Activated naive CD4-positive, alpha-beta T cell treated with anti-CD3 and anti-CD28 coated beads, Interleukin-2, amount 50 U/mL, for 24 hours (primary cell): Measurements from ENCODE around the gene OVAAL.

Source experiments
- H3K27ac Mint-ChIP-seq: one replicate; pipeline ENCODE4 v1.8.0; 2021; ENCODE audit warnings: mild to moderate bottlenecking, mixed read lengths
- H3K27me3 Mint-ChIP-seq: one replicate; pipeline ENCODE4 v1.8.0; 2021; ENCODE audit warnings: mixed read lengths
- H3K36me3 Mint-ChIP-seq: one replicate; pipeline ENCODE4 v1.8.0; 2021; ENCODE audit warnings: mixed read lengths
- H3K4me1 Mint-ChIP-seq: one replicate; pipeline ENCODE4 v1.8.0; 2021; ENCODE audit warnings: mixed read lengths
- H3K4me3 Mint-ChIP-seq: one replicate; pipeline ENCODE4 v1.8.0; 2021; ENCODE audit warnings: mild to moderate bottlenecking, mixed read lengths
- H3K9me3 Mint-ChIP-seq: one replicate; pipeline ENCODE4 v1.8.0; 2021; ENCODE audit warnings: mixed read lengths

Gene OVAAL

DNA sequence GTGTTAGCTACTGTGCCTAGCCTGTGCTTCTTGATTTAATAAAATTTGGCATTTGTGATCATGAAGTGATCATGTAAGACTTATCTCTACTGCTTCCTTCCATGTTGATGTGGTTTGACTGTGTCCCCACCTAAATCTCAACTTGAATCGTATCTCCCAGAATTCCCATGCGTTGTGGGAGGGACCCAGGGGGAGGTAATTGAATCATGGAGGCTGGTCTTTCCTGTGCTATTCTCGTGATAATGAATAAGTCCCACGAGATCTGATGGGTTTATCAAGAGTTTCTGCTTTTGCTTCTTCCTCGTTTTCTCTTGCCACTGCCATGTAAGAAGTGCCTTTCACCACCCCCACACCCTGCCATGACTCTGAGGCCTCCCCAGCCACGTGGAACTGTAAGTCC lies at the start of gene OVAAL:
OVAAL (plus strand) TSS at position 301 of the 400 bp plus-strand sequence.
- Mint-ChIP-seq H3K4me1 (no peaks in the 10 kb centered on the region), H3K27ac (no peak within 1 kb of the TSS), H3K4me3 (no peak within 1 kb of the TSS), H3K36me3 (no peaks in the 10 kb centered on the region), H3K9me3 (no peaks in the 10 kb centered on the region), H3K27me3 (peaks cover 4% of the 10 kb centered on the region)

GRCh38 chr1:180510882-180511281 lies 47.9 kb upstream of the OVAAL start:
- H3K9me3 Mint-ChIP-seq: no peaks in the 10 kb centered on the region
- H3K4me1 Mint-ChIP-seq: peaks cover 5% of the 10 kb centered on the region
- H3K36me3 Mint-ChIP-seq: no peaks in the 10 kb centered on the region
- no peak overlapping the region for H3K4me3 Mint-ChIP-seq
- H3K27me3 Mint-ChIP-seq: peaks cover 2% of the 10 kb centered on the region
- H3K27ac Mint-ChIP-seq: no peak overlapping the region

- Mint-ChIP-seq H3K4me1 (no peaks in the 10 kb centered on the region), H3K27me3 (peaks cover 2% of the 10 kb centered on the region), H3K9me3 (no peaks in the 10 kb centered on the region), H3K36me3 (no peaks in the 10 kb centered on the region), H3K4me3 (no peak overlapping the region), H3K27ac (no peak overlapping the region)
Observed at GRCh38 chr1:180513531-180513930, 45.2 kb upstream of the OVAAL start.

DNA sequence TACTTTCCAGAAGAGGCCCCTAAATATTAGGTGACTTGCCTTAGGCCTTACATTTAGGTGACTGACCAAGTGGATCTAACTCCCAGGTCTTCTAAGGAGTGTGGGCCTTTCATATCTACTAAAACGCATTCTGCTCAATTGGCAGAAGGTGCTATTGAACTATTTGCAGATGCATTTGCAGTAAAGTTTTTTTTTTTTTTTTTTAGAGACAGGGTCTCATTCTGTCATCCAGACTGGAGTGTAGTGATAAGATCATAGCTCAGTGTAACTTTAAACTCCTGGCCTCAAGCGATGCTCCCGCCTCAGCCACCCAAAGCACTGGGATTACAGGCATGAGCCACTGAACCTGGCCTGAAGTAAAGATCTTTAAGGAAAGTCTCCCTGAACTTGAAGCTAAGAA lies 43.4 kb upstream of the OVAAL start:
- peaks cover 2% of the 10 kb centered on the region for H3K27me3 Mint-ChIP-seq
- no peak overlapping the region for H3K27ac Mint-ChIP-seq
- no peak overlapping the region for H3K4me3 Mint-ChIP-seq
- H3K36me3 Mint-ChIP-seq: no peaks in the 10 kb centered on the region
- no peaks in the 10 kb centered on the region for H3K4me1 Mint-ChIP-seq
- H3K9me3 Mint-ChIP-seq: no peaks in the 10 kb centered on the region

- H3K27me3 Mint-ChIP-seq: peaks cover 2% of the 10 kb centered on the region
- no peak overlapping the region for H3K27ac Mint-ChIP-seq
- H3K4me3 Mint-ChIP-seq: no peak overlapping the region
- no peaks in the 10 kb centered on the region for H3K4me1 Mint-ChIP-seq
- no peaks in the 10 kb centered on the region for H3K36me3 Mint-ChIP-seq
- no peaks in the 10 kb centered on the region for H3K9me3 Mint-ChIP-seq
Observed at GRCh38 chr1:180515857-180516388, 42.8 kb upstream of the OVAAL start.

GRCh38 chr1:180519846-180520245 lies 38.9 kb upstream of the OVAAL start:
- H3K36me3 Mint-ChIP-seq: no peaks in the 10 kb centered on the region
- no peak overlapping the region for H3K4me3 Mint-ChIP-seq
- no peaks in the 10 kb centered on the region for H3K9me3 Mint-ChIP-seq
- H3K27ac Mint-ChIP-seq: no peak overlapping the region
- no peaks in the 10 kb centered on the region for H3K4me1 Mint-ChIP-seq
- no peaks in the 10 kb centered on the region for H3K27me3 Mint-ChIP-seq

GRCh38 chr1:180521474-180522212 lies 37.1 kb upstream of the OVAAL start:
- no peak overlapping the region for H3K27ac Mint-ChIP-seq
- H3K27me3 Mint-ChIP-seq: no peaks in the 10 kb centered on the region
- H3K36me3 Mint-ChIP-seq: no peaks in the 10 kb centered on the region
- H3K4me3 Mint-ChIP-seq: no peak overlapping the region
- no peaks in the 10 kb centered on the region for H3K9me3 Mint-ChIP-seq
- peaks cover 4% of the 10 kb centered on the region for H3K4me1 Mint-ChIP-seq

- no peaks in the 10 kb centered on the region for H3K27me3 Mint-ChIP-seq
- no peaks in the 10 kb centered on the region for H3K9me3 Mint-ChIP-seq
- H3K4me3 Mint-ChIP-seq: no peak overlapping the region
- H3K36me3 Mint-ChIP-seq: no peaks in the 10 kb centered on the region
- peaks cover 4% of the 10 kb centered on the region for H3K4me1 Mint-ChIP-seq
- no peak overlapping the region for H3K27ac Mint-ChIP-seq
Observed at GRCh38 chr1:180522213-180522515, 36.6 kb upstream of the OVAAL start.

GRCh38 chr1:180524160-180524914 lies 34.4 kb upstream of the OVAAL start:
- Mint-ChIP-seq H3K9me3 (no peaks in the 10 kb centered on the region), H3K27me3 (no peaks in the 10 kb centered on the region), H3K36me3 (no peaks in the 10 kb centered on the region), H3K27ac (no peak overlapping the region), H3K4me1 (peaks cover 4% of the 10 kb centered on the region), H3K4me3 (no peak overlapping the region)

- Mint-ChIP-seq H3K9me3 (no peaks in the 10 kb centered on the region), H3K36me3 (no peaks in the 10 kb centered on the region), H3K27ac (no peak overlapping the region), H3K4me1 (peaks cover 4% of the 10 kb centered on the region), H3K27me3 (no peaks in the 10 kb centered on the region), H3K4me3 (no peak overlapping the region)
Observed at GRCh38 chr1:180524915-180525714, 33.6 kb upstream of the OVAAL start.

GRCh38 chr1:180525715-180526039 lies 33.1 kb upstream of the OVAAL start:
- Mint-ChIP-seq H3K4me3 (no peak overlapping the region), H3K36me3 (no peaks in the 10 kb centered on the region), H3K27me3 (no peaks in the 10 kb centered on the region), H3K27ac (no peak overlapping the region), H3K4me1 (peaks cover 4% of the 10 kb centered on the region), H3K9me3 (no peaks in the 10 kb centered on the region)

GRCh38 chr1:180527101-180527669 lies 31.6 kb upstream of the OVAAL start:
- Mint-ChIP-seq H3K4me1 (peaks cover 4% of the 10 kb centered on the region), H3K36me3 (no peaks in the 10 kb centered on the region), H3K27ac (no peak overlapping the region), H3K4me3 (no peak overlapping the region), H3K27me3 (no peaks in the 10 kb centered on the region), H3K9me3 (no peaks in the 10 kb centered on the region)

- H3K36me3 Mint-ChIP-seq: no peaks in the 10 kb centered on the region
- no peaks in the 10 kb centered on the region for H3K9me3 Mint-ChIP-seq
- H3K27me3 Mint-ChIP-seq: no peaks in the 10 kb centered on the region
- peaks cover 4% of the 10 kb centered on the region for H3K4me1 Mint-ChIP-seq
- H3K27ac Mint-ChIP-seq: no peak overlapping the region
- H3K4me3 Mint-ChIP-seq: no peak overlapping the region
Observed at GRCh38 chr1:180528868-180529470, 29.8 kb upstream of the OVAAL start.

- no peak overlapping the region for H3K4me3 Mint-ChIP-seq
- H3K9me3 Mint-ChIP-seq: no peaks in the 10 kb centered on the region
- no peaks in the 10 kb centered on the region for H3K27me3 Mint-ChIP-seq
- no peaks in the 10 kb centered on the region for H3K36me3 Mint-ChIP-seq
- peaks cover 3% of the 10 kb centered on the region for H3K4me1 Mint-ChIP-seq
- no peak overlapping the region for H3K27ac Mint-ChIP-seq
Observed at GRCh38 chr1:180530501-180530900, 28.3 kb upstream of the OVAAL start.

DNA sequence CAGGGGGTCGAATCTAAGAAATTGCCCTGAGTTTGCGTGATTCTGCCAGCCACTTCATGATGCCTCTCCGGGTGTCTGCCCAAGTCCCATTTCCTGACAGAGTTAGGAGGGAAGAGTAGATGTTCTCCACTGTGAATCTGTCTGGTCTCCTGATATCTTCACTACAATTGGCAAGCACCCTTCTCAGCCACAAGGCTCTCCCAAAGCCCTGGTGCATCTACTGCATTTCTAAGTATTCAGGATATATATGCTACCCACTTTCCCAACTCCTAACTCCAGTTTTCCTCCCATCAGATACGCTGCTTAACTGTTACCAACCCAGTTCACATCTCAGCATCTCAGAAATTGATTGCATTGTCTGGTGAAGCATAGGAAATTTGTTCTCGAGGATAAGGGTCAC lies 25.9 kb upstream of the OVAAL start:
- Mint-ChIP-seq H3K36me3 (no peaks in the 10 kb centered on the region), H3K4me3 (no peak overlapping the region), H3K4me1 (no peaks in the 10 kb centered on the region), H3K27me3 (no peaks in the 10 kb centered on the region), H3K9me3 (no peaks in the 10 kb centered on the region), H3K27ac (no peak overlapping the region)
